ENCODE results near the gene MCC. TPM values are rescaled to one million over a fixed set of nuclear protein-coding genes. Genes with fewer than 3 reads are reported as not detected.

The MCC gene
- total RNA-seq, 2 experiments from 2014 or later = 0.62 to 0.81 TPM

GRCh38 chr5:113293975-113294310, 194.3 kb downstream of the MCC start:
- H3K36me3 Mint-ChIP-seq (ENCODE audit: low read depth) = no peaks in the 10 kb centered on the region
- H3K27ac Mint-ChIP-seq = no peak overlapping the region
- peak overlapping the region; percentile 81 for H3K4me3 Mint-ChIP-seq
- peaks cover 14% of the 10 kb centered on the region for H3K4me1 Mint-ChIP-seq (ENCODE audit: low read depth)
- intact Hi-C loops (cut with micrococcal nuclease) = loop anchor here (1.0 to 5.0 kb wide), 3 partner anchors 37 to 314 kb away; partner anchors contain the start of gene YTHDC2
- DNase-seq = peak; percentile 27
- CTCF ChIA-PET = interaction anchor here (0.6 to 1.0 kb wide), 2 partner anchors 218 to 254 kb away, joined by 4 to 5 read pairs; no protein-coding TSS in a partner anchor
- H3K27me3 Mint-ChIP-seq (ENCODE audit: low read depth) = peaks cover 43% of the 10 kb centered on the region
- H3K9me3 Mint-ChIP-seq = no peaks in the 10 kb centered on the region

DNA sequence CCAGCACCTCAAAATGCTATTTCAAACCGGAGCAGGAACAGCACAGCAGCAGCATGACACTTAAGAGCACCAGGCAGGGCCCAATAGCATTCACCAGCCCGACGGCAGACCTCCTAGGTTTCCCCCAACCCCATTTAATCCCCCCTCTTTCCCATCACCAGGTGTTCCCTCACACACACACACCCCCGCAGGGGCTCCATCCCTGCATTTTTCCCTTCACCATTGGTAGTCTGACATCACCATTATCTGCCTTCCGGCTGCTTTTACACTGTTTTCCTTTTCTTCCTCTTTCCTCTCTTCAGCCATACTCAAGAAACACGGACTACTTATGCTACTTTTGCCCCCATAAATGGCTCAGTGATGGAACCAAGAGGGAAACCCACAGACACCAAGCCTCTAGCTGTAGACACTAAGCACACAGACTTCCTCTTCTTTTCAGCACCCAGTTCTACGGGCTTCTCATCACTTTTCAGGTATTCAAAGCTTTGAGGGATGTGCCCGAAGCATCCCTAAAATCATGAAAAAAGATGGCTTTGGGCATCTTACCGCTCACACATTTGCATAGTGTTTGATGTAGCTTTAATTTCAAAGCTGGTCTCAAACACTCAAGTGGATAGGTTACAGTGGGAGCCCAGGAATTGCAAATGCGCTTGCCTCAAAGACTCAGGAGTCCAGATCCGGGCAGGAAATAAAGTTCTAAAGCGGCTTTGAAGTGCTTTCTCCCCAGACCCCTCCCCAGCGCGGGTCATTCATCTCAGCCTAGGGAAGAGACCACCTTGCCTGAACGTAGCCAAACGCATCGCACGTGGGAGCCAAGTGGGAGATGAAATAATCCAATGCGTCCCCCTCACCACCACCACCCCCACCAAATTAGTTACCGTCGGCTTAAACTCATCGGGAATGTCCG, 194.9 kb downstream of the MCC start:
- H3K27me3 Mint-ChIP-seq (ENCODE audit: low read depth) = peaks cover 41% of the 10 kb centered on the region
- peak overlapping the region; percentile 81 for H3K4me3 Mint-ChIP-seq
- H3K9me3 Mint-ChIP-seq = no peaks in the 10 kb centered on the region
- DNase-seq = no peak
- intact Hi-C loops (cut with micrococcal nuclease) = loop anchor here (1.0 to 5.0 kb wide), 2 partner anchors 219 to 313 kb away; partner anchors contain the start of gene YTHDC2
- H3K36me3 Mint-ChIP-seq (ENCODE audit: low read depth) = no peaks in the 10 kb centered on the region
- H3K27ac Mint-ChIP-seq = no peak overlapping the region
- CTCF ChIA-PET = interaction anchor here (0.6 to 1.0 kb wide), 3 partner anchors 89 to 254 kb away, joined by 4 to 6 read pairs (median 5); no protein-coding TSS in a partner anchor
- peaks cover 14% of the 10 kb centered on the region for H3K4me1 Mint-ChIP-seq (ENCODE audit: low read depth)

DNA sequence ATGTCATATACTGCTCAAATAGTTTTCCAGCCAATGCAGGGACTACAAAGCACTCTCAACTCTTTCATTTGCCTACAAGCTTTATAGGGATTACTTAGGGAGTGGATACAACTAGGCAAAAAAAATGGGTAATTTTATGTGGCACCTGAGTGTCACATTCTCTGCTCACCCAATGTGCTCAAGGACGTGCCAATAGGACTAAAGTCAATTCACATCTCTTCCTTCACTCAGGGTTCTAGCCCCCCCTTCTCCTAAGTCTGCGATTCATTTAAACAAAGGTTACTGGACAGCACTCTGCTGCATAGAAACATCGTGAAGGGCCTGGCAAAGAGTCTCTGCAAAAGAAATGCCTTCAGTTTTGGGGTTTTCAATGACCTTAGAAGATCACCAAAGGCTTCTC, 195.8 kb downstream of the MCC start:
- intact Hi-C loops (cut with micrococcal nuclease) = loop anchor here (5.0 kb wide), 1 partner anchor 220 kb away; the partner anchor contains the start of gene YTHDC2
- Mint-ChIP-seq H3K36me3 (ENCODE audit: low read depth) (no peaks in the 10 kb centered on the region), H3K4me3 (no peak overlapping the region), H3K4me1 (ENCODE audit: low read depth) (peaks cover 14% of the 10 kb centered on the region), H3K27ac (no peak overlapping the region), H3K27me3 (ENCODE audit: low read depth) (peaks cover 38% of the 10 kb centered on the region), H3K9me3 (no peaks in the 10 kb centered on the region)
- CTCF ChIA-PET = no interaction called here
- no peak for DNase-seq

DNA sequence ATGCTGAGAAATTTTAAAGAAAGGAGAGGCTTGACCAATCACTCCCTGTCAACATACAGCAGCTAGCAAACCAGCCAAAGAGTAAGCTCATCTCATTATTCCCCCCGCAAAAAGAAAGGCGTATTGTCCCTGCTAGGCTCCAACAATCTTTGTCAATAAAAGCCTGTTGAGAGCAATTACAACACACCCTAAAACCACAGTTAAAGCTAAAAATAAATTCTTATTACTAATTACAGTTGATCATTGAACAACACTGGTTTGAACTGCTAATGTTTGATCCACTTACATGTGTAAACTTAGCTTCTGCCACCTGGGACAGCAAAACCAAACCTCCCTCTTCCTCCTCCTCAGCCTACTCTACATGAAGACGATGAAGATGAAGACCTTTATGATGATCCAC, 204.7 kb downstream of the MCC start:
- intact Hi-C loops (cut with micrococcal nuclease) = no loop called here
- CTCF ChIA-PET = interaction anchor here (0.8 kb wide), 1 partner anchor 11 kb away, joined by 3 read pairs; no protein-coding TSS in a partner anchor
- H3K36me3 Mint-ChIP-seq (ENCODE audit: low read depth) = no peaks in the 10 kb centered on the region
- peaks cover 3% of the 10 kb centered on the region for H3K27me3 Mint-ChIP-seq (ENCODE audit: low read depth)
- no peak overlapping the region for H3K27ac Mint-ChIP-seq
- no peaks in the 10 kb centered on the region for H3K9me3 Mint-ChIP-seq
- peaks cover 2% of the 10 kb centered on the region for H3K4me1 Mint-ChIP-seq (ENCODE audit: low read depth)
- DNase-seq = no peak
- H3K4me3 Mint-ChIP-seq = no peak overlapping the region

DNA sequence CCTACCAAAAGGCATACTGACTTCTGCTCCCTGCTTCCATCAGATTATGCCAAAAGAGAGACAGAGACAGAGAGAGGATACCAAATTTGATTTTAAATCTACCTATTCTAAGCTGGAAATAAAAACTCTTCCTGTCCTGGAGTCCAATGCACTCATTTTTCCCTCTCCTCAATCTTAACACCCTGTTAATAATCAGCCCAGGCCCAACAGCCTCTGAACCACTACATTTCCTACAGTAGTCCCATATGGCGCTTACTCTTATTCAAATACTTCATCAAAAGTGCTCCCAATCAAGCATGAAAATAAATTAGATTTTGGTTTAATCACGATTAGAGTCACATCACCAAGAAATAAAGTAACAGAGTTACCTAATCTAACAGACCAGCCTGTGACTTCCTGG, 205.8 kb downstream of the MCC start:
- no peak overlapping the region for H3K27ac Mint-ChIP-seq
- H3K4me1 Mint-ChIP-seq (ENCODE audit: low read depth) = peaks cover 2% of the 10 kb centered on the region
- H3K4me3 Mint-ChIP-seq = no peak overlapping the region
- no peaks in the 10 kb centered on the region for H3K36me3 Mint-ChIP-seq (ENCODE audit: low read depth)
- CTCF ChIA-PET = interaction anchor here (0.6 kb wide), 1 partner anchor 42 kb away, joined by 5 read pairs; no protein-coding TSS in a partner anchor
- H3K9me3 Mint-ChIP-seq = no peaks in the 10 kb centered on the region
- peaks cover 2% of the 10 kb centered on the region for H3K27me3 Mint-ChIP-seq (ENCODE audit: low read depth)
- intact Hi-C loops (cut with micrococcal nuclease) = no loop called here
- no peak for DNase-seq

DNA sequence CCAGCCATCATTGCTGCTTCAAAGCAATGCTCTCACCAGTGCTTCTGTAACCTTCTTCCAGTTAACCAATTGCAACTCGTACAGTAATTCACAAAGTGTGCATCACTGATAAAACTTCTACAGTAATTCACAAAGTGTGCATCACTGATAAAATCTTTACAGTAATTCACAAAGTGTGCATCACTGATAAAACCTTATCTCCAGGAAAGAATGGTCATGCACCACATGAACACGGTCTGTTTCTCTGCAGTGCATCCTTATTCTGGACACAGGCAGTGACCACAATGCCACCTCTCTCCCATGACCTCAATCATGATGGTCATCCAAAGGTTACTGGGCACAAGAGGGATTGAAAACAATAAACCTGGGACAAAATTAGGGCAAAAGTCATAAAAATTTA, 207.1 kb downstream of the MCC start:
- H3K4me3 Mint-ChIP-seq = no peak overlapping the region
- CTCF ChIA-PET = interaction anchor here (0.9 to 1.2 kb wide), 2 partner anchors 54 to 325 kb away, joined by 3 read pairs; no protein-coding TSS in a partner anchor
- peaks cover 2% of the 10 kb centered on the region for H3K4me1 Mint-ChIP-seq (ENCODE audit: low read depth)
- no peaks in the 10 kb centered on the region for H3K36me3 Mint-ChIP-seq (ENCODE audit: low read depth)
- no peak for DNase-seq
- no peak overlapping the region for H3K27ac Mint-ChIP-seq
- no peaks in the 10 kb centered on the region for H3K9me3 Mint-ChIP-seq
- intact Hi-C loops (cut with micrococcal nuclease) = no loop called here
- no peaks in the 10 kb centered on the region for H3K27me3 Mint-ChIP-seq (ENCODE audit: low read depth)

GRCh38 chr5:113280541-113280940, 207.7 kb downstream of the MCC start:
- no peak overlapping the region for H3K4me3 Mint-ChIP-seq
- CTCF ChIA-PET = interaction anchor here (0.9 to 1.2 kb wide), 2 partner anchors 55 to 326 kb away, joined by 3 read pairs; no protein-coding TSS in a partner anchor
- no peak for DNase-seq
- no peaks in the 10 kb centered on the region for H3K9me3 Mint-ChIP-seq
- H3K27me3 Mint-ChIP-seq (ENCODE audit: low read depth) = no peaks in the 10 kb centered on the region
- H3K4me1 Mint-ChIP-seq (ENCODE audit: low read depth) = peaks cover 2% of the 10 kb centered on the region
- intact Hi-C loops (cut with micrococcal nuclease) = no loop called here
- no peak overlapping the region for H3K27ac Mint-ChIP-seq
- H3K36me3 Mint-ChIP-seq (ENCODE audit: low read depth) = no peaks in the 10 kb centered on the region

GRCh38 chr5:113278976-113279375, 209.3 kb downstream of the MCC start:
- CTCF ChIA-PET = interaction anchor here (0.9 kb wide), 1 partner anchor 14 kb away, joined by 3 read pairs; no protein-coding TSS in a partner anchor
- peaks cover 4% of the 10 kb centered on the region for H3K4me1 Mint-ChIP-seq (ENCODE audit: low read depth)
- no peaks in the 10 kb centered on the region for H3K9me3 Mint-ChIP-seq
- H3K27me3 Mint-ChIP-seq (ENCODE audit: low read depth) = no peaks in the 10 kb centered on the region
- H3K4me3 Mint-ChIP-seq = no peak overlapping the region
- DNase-seq = no peak
- H3K27ac Mint-ChIP-seq = no peak overlapping the region
- H3K36me3 Mint-ChIP-seq (ENCODE audit: low read depth) = no peaks in the 10 kb centered on the region
- intact Hi-C loops (cut with micrococcal nuclease) = no loop called here

GRCh38 chr5:113276493-113276892, 211.8 kb downstream of the MCC start:
- CTCF ChIA-PET = no interaction called here
- no peak overlapping the region for H3K27ac Mint-ChIP-seq
- intact Hi-C loops (cut with micrococcal nuclease) = no loop called here
- H3K27me3 Mint-ChIP-seq (ENCODE audit: low read depth) = no peaks in the 10 kb centered on the region
- H3K4me1 Mint-ChIP-seq (ENCODE audit: low read depth) = peaks cover 4% of the 10 kb centered on the region
- H3K36me3 Mint-ChIP-seq (ENCODE audit: low read depth) = no peaks in the 10 kb centered on the region
- no peaks in the 10 kb centered on the region for H3K9me3 Mint-ChIP-seq
- H3K4me3 Mint-ChIP-seq = no peak overlapping the region
- DNase-seq = no peak

DNA sequence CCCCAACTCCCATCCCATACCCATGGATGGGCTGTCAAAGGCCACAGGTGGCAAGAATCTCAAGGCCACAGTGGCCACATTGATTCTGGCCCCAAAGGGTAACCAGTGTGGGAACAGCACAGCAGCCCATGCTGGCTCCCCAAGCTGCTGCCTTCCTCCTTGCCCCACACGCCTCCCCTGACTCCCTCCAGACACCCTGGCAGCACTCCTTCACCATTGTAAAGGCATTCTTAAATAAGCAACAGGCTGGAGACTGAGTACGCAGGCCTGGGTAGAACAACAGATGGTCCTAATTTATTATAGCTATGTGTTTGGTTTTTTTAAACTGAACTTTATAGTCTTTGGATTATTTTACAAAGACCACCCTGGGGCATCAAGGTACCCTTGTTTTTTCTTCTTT, 212.3 kb downstream of the MCC start:
- CTCF ChIA-PET = no interaction called here
- no peaks in the 10 kb centered on the region for H3K36me3 Mint-ChIP-seq (ENCODE audit: low read depth)
- intact Hi-C loops (cut with micrococcal nuclease) = no loop called here
- peaks cover 4% of the 10 kb centered on the region for H3K4me1 Mint-ChIP-seq (ENCODE audit: low read depth)
- H3K4me3 Mint-ChIP-seq = no peak overlapping the region
- no peaks in the 10 kb centered on the region for H3K9me3 Mint-ChIP-seq
- H3K27ac Mint-ChIP-seq = no peak overlapping the region
- DNase-seq = no peak
- no peaks in the 10 kb centered on the region for H3K27me3 Mint-ChIP-seq (ENCODE audit: low read depth)

- DNase-seq = no peak
- H3K27me3 Mint-ChIP-seq (ENCODE audit: low read depth) = no peaks in the 10 kb centered on the region
- H3K36me3 Mint-ChIP-seq (ENCODE audit: low read depth) = no peaks in the 10 kb centered on the region
- intact Hi-C loops (cut with micrococcal nuclease) = no loop called here
- peaks cover 4% of the 10 kb centered on the region for H3K4me1 Mint-ChIP-seq (ENCODE audit: low read depth)
- H3K9me3 Mint-ChIP-seq = no peaks in the 10 kb centered on the region
- H3K27ac Mint-ChIP-seq = no peak overlapping the region
- H3K4me3 Mint-ChIP-seq = no peak overlapping the region
- CTCF ChIA-PET = interaction anchor here (0.6 to 1.2 kb wide), 2 partner anchors 76 to 279 kb away, joined by 3 read pairs; no protein-coding TSS in a partner anchor
Measured at GRCh38 chr5:113274836-113275414, 213.3 kb downstream of the MCC start.

DNA sequence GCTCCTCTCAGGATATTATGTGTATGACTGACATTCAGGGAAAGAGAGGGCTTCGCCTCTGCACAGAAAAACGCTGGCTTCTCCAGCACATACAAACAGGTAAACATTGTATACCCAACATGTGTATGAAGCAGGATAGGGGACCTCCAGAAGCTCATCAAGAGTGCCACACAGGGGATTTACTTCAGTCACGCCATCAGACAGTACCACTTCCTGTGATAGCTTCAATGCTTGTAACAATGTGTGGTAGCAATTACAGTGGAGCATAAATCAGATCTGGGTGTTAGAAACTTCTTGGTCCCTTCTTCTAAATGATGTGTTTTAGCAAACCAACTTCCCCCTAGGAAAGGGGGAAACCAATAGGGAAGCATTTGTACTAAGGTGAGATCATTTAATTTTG, 214.3 kb downstream of the MCC start:
- Mint-ChIP-seq H3K9me3 (no peaks in the 10 kb centered on the region), H3K27me3 (ENCODE audit: low read depth) (no peaks in the 10 kb centered on the region), H3K4me1 (ENCODE audit: low read depth) (peaks cover 7% of the 10 kb centered on the region), H3K4me3 (no peak overlapping the region), H3K36me3 (ENCODE audit: low read depth) (no peaks in the 10 kb centered on the region), H3K27ac (no peak overlapping the region)
- CTCF ChIA-PET = interaction anchor here (1.2 kb wide), 1 partner anchor 278 kb away, joined by 3 read pairs; no protein-coding TSS in a partner anchor
- DNase-seq = no peak
- intact Hi-C loops (cut with micrococcal nuclease) = no loop called here

Measured in activated naive CD4-positive, alpha-beta T cell treated with anti-CD3 and anti-CD28 coated beads for 36 hours (primary cell).